GM12872 (cell line): ENCODE measurements around the gene ETFRF1.

Source experiments
- TF ChIP-seq, protein P1 (sequence below): IDR thresholded peaks from 3 replicates; pipeline ENCODE4 v1.5.1; 2011; ENCODE audit warnings: low read depth, mild to moderate bottlenecking, low read length, moderate library complexity; ENCODE audit not compliant: insufficient read depth

Gene ETFRF1

DNA sequence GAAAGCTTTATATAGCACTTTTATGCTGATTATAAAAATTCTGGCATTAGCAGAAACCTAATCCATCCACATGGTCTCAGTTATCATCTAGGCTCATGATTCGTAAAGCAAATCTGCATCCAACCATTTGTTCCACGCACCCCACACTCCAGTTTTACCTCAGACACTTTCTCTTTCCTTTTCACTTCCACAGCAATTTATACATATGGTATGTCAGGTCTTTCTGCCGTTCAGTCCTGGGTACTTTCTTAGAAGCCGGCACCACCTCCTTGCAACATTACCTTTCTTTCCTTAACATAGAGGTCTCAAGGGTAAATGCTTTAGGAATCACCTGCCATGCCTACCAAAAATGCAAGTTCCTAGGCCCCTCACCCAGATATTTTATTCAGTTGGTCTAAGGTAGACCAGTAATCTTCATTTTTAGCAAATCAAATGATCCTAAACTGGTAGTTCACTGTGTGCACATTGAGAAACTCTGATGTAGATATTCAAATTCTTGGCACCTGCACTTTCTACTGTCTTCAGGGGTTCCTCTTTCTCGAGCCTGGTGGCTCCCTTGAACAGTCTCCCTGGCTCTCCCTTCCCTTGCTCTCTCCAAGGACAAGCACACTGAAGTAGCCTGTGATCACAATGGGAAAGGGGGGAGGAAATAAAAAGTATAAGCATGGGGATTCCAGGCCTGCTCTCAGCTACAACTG lies 58.5 kb downstream of the ETFRF1 start:
- TF ChIP-seq, protein P1, sequence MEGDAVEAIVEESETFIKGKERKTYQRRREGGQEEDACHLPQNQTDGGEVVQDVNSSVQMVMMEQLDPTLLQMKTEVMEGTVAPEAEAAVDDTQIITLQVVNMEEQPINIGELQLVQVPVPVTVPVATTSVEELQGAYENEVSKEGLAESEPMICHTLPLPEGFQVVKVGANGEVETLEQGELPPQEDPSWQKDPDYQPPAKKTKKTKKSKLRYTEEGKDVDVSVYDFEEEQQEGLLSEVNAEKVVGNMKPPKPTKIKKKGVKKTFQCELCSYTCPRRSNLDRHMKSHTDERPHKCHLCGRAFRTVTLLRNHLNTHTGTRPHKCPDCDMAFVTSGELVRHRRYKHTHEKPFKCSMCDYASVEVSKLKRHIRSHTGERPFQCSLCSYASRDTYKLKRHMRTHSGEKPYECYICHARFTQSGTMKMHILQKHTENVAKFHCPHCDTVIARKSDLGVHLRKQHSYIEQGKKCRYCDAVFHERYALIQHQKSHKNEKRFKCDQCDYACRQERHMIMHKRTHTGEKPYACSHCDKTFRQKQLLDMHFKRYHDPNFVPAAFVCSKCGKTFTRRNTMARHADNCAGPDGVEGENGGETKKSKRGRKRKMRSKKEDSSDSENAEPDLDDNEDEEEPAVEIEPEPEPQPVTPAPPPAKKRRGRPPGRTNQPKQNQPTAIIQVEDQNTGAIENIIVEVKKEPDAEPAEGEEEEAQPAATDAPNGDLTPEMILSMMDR: no peak

- TF ChIP-seq, protein P1: no peak
Measured at GRCh38 chr12:25254271-25254880, 59.3 kb downstream of the ETFRF1 start.
